Activated T-helper 1 cell treated with anti-CD3 and anti-CD28 coated beads, Interleukin-12 subunit alpha, Interleukin-12 subunit beta, Interleukin-2, Interleukin-4 antibody, amounts not matched to agents 30 ng/mL and 10 ng/mL and 1 ng/mL, durations not matched to agents 14 hours and 24 hours and 36 hours (primary cell): ENCODE measurements around the gene HRH1. TPM values are rescaled to one million over a fixed set of nuclear protein-coding genes. Genes with fewer than 3 reads are reported as not detected.
"Not testable (repeated sequence)": the region's sequence is repeated elsewhere in the genome, so short reads cannot be mapped to it uniquely, and the experiment has no call there.

Experiments used
- DNase-seq: peaks from one replicate; pipeline ENCODE4 v3.0.0; 2021; ENCODE audit warnings: low spot score
- H3K27ac Mint-ChIP-seq: one replicate; pipeline ENCODE4 v1.8.0; 2021; ENCODE audit warnings: mild to moderate bottlenecking, mixed read lengths
- H3K27me3 Mint-ChIP-seq: one replicate; pipeline ENCODE4 v1.8.0; 2022; ENCODE audit warnings: mild to moderate bottlenecking, moderate library complexity, mixed read lengths; ENCODE audit not compliant: insufficient read depth
- H3K36me3 Mint-ChIP-seq: one replicate; pipeline ENCODE4 v1.8.0; 2021; ENCODE audit warnings: low read depth, mixed read lengths
- H3K4me1 Mint-ChIP-seq: one replicate; pipeline ENCODE4 v1.8.0; 2021; ENCODE audit warnings: low read depth, mixed read lengths
- H3K4me3 Mint-ChIP-seq: one replicate; pipeline ENCODE4 v1.8.0; 2021; ENCODE audit warnings: mild to moderate bottlenecking, moderate library complexity, mixed read lengths
- H3K9me3 Mint-ChIP-seq: one replicate; pipeline ENCODE4 v1.8.0; 2021; ENCODE audit warnings: mixed read lengths
- intact Hi-C: fragments of 100-400 bp; cut with micrococcal nuclease; formaldehyde crosslinking; loops from one replicate; pipeline ENCODE4 v1.15.1; 2024
- total RNA-seq: library from RNA; stranded (reverse); gene quantifications from 2 replicates; pipeline ENCODE4 v1.2.3, GENCODE V29; 2022

The HRH1 gene
- total RNA-seq, 1 donor from 2014 or later = 0.21 TPM

- H3K27ac Mint-ChIP-seq, intact Hi-C loops, H3K4me3 Mint-ChIP-seq, H3K4me1 Mint-ChIP-seq, H3K9me3 Mint-ChIP-seq, DNase-seq, H3K36me3 Mint-ChIP-seq, H3K27me3 Mint-ChIP-seq: not testable (repeated sequence)
Observed at GRCh38 chr3:11131886-11132285, 22.4 kb upstream of the HRH1 start.

- DNase-seq = no peak
- Mint-ChIP-seq H3K9me3 (no peaks in the 10 kb centered on the region), H3K36me3 (no peaks in the 10 kb centered on the region), H3K4me3 (no peak overlapping the region), H3K27ac (no peak overlapping the region), H3K27me3 (peaks cover 2% of the 10 kb centered on the region), H3K4me1 (peaks cover 8% of the 10 kb centered on the region)
- intact Hi-C loops = no loop called here
Observed at GRCh38 chr3:11132861-11133260, 21.4 kb upstream of the HRH1 start.

- Mint-ChIP-seq H3K36me3 (no peaks in the 10 kb centered on the region), H3K27ac (no peak overlapping the region), H3K4me3 (no peak overlapping the region), H3K9me3 (no peaks in the 10 kb centered on the region), H3K4me1 (peaks cover 5% of the 10 kb centered on the region), H3K27me3 (peaks cover 3% of the 10 kb centered on the region)
- DNase-seq = no peak
- intact Hi-C loops = no loop called here
Observed at GRCh38 chr3:11134794-11135193, 19.5 kb upstream of the HRH1 start.

GRCh38 chr3:11136116-11136515 lies 18.2 kb upstream of the HRH1 start:
- Mint-ChIP-seq H3K4me1 (peaks cover 18% of the 10 kb centered on the region), H3K36me3 (no peaks in the 10 kb centered on the region), H3K4me3 (no peak overlapping the region), H3K27me3 (peaks cover 6% of the 10 kb centered on the region), H3K27ac (no peak overlapping the region), H3K9me3 (no peaks in the 10 kb centered on the region)
- no peak for DNase-seq
- intact Hi-C loops = no loop called here

- DNase-seq = no peak
- no peaks in the 10 kb centered on the region for H3K36me3 Mint-ChIP-seq
- H3K27ac Mint-ChIP-seq = no peak overlapping the region
- no peak overlapping the region for H3K4me3 Mint-ChIP-seq
- H3K27me3 Mint-ChIP-seq = peaks cover 6% of the 10 kb centered on the region
- peaks cover 22% of the 10 kb centered on the region for H3K4me1 Mint-ChIP-seq
- no peaks in the 10 kb centered on the region for H3K9me3 Mint-ChIP-seq
- intact Hi-C loops = no loop called here
Observed at GRCh38 chr3:11136830-11137626, 17.3 kb upstream of the HRH1 start.

GRCh38 chr3:11137627-11137959 lies 16.7 kb upstream of the HRH1 start:
- intact Hi-C loops = no loop called here
- peaks cover 22% of the 10 kb centered on the region for H3K4me1 Mint-ChIP-seq
- no peak overlapping the region for H3K27ac Mint-ChIP-seq
- no peak for DNase-seq
- no peaks in the 10 kb centered on the region for H3K36me3 Mint-ChIP-seq
- peaks cover 8% of the 10 kb centered on the region for H3K27me3 Mint-ChIP-seq
- no peak overlapping the region for H3K4me3 Mint-ChIP-seq
- H3K9me3 Mint-ChIP-seq = no peaks in the 10 kb centered on the region

- DNase-seq = no peak
- Mint-ChIP-seq H3K27ac (no peak overlapping the region), H3K4me1 (peaks cover 22% of the 10 kb centered on the region), H3K36me3 (no peaks in the 10 kb centered on the region), H3K4me3 (no peak overlapping the region), H3K9me3 (no peaks in the 10 kb centered on the region), H3K27me3 (peaks cover 8% of the 10 kb centered on the region)
- intact Hi-C loops = no loop called here
Observed at GRCh38 chr3:11138371-11138770, 15.9 kb upstream of the HRH1 start.

GRCh38 chr3:11140030-11140712 lies 14.1 kb upstream of the HRH1 start:
- DNase-seq = peak; percentile 48
- H3K4me3 Mint-ChIP-seq = peak overlapping the region; percentile 52
- intact Hi-C loops = loop anchor here (1.0 kb wide), 1 partner anchor 484 kb away; no protein-coding TSS in a partner anchor
- H3K36me3 Mint-ChIP-seq = no peaks in the 10 kb centered on the region
- H3K4me1 Mint-ChIP-seq = peaks cover 22% of the 10 kb centered on the region
- peak overlapping the region; percentile 24 for H3K27ac Mint-ChIP-seq
- H3K27me3 Mint-ChIP-seq = peaks cover 10% of the 10 kb centered on the region
- no peaks in the 10 kb centered on the region for H3K9me3 Mint-ChIP-seq

- H3K36me3 Mint-ChIP-seq = no peaks in the 10 kb centered on the region
- peaks cover 22% of the 10 kb centered on the region for H3K4me1 Mint-ChIP-seq
- peaks cover 16% of the 10 kb centered on the region for H3K27me3 Mint-ChIP-seq
- H3K27ac Mint-ChIP-seq = peak overlapping the region; percentile 24
- intact Hi-C loops = loop anchor here (1.0 kb wide), 1 partner anchor 484 kb away; no protein-coding TSS in a partner anchor
- DNase-seq = no peak
- no peaks in the 10 kb centered on the region for H3K9me3 Mint-ChIP-seq
- peak overlapping the region; percentile 52 for H3K4me3 Mint-ChIP-seq
Observed at GRCh38 chr3:11140713-11141104, 13.6 kb upstream of the HRH1 start.

- Mint-ChIP-seq H3K36me3 (no peaks in the 10 kb centered on the region), H3K27me3 (peaks cover 37% of the 10 kb centered on the region), H3K9me3 (no peaks in the 10 kb centered on the region), H3K4me1 (peaks cover 22% of the 10 kb centered on the region), H3K4me3 (no peak overlapping the region), H3K27ac (no peak overlapping the region)
- intact Hi-C loops = no loop called here
- no peak for DNase-seq
Observed at GRCh38 chr3:11143476-11143875, 10.8 kb upstream of the HRH1 start.

- Mint-ChIP-seq H3K27ac (no peak overlapping the region), H3K9me3 (no peaks in the 10 kb centered on the region), H3K4me3 (no peak overlapping the region), H3K36me3 (no peaks in the 10 kb centered on the region), H3K4me1 (peaks cover 15% of the 10 kb centered on the region), H3K27me3 (peaks cover 42% of the 10 kb centered on the region)
- no peak for DNase-seq
- intact Hi-C loops = no loop called here
Observed at GRCh38 chr3:11144996-11145395, 9.3 kb upstream of the HRH1 start.

GRCh38 chr3:11145888-11146287 lies 8.4 kb upstream of the HRH1 start:
- no peaks in the 10 kb centered on the region for H3K9me3 Mint-ChIP-seq
- no peak overlapping the region for H3K27ac Mint-ChIP-seq
- peaks cover 45% of the 10 kb centered on the region for H3K27me3 Mint-ChIP-seq
- H3K4me3 Mint-ChIP-seq = no peak overlapping the region
- H3K36me3 Mint-ChIP-seq = no peaks in the 10 kb centered on the region
- H3K4me1 Mint-ChIP-seq = peaks cover 6% of the 10 kb centered on the region
- intact Hi-C loops = no loop called here
- DNase-seq = no peak

GRCh38 chr3:11146773-11147660 lies 7.3 kb upstream of the HRH1 start:
- intact Hi-C loops = no loop called here
- DNase-seq = no peak
- Mint-ChIP-seq H3K27me3 (peaks cover 55% of the 10 kb centered on the region), H3K4me3 (no peak overlapping the region), H3K4me1 (no peaks in the 10 kb centered on the region), H3K9me3 (no peaks in the 10 kb centered on the region), H3K36me3 (no peaks in the 10 kb centered on the region), H3K27ac (no peak overlapping the region)
